Osteocyte (in vitro differentiated cells): ENCODE results near the gene ADAM15. TPM values are rescaled to one million over a fixed set of nuclear protein-coding genes. Genes with fewer than 3 reads are reported as not detected.
A peak's percentile ranks its signal among the peaks of the same experiment; 100 is the strongest.

ENCODE experiments used
- DNase-seq: peaks from one replicate; pipeline ENCODE4 v3.0.0; 2021; ENCODE audit warnings: mixed read lengths; ENCODE audit not compliant: unreplicated experiment; ENCODE audit errors: extremely low spot score
- H3K27ac Mint-ChIP-seq: one replicate; pipeline ENCODE4 v1.8.0; 2021; ENCODE audit warnings: mild to moderate bottlenecking, mixed read lengths; ENCODE audit not compliant: unreplicated experiment
- H3K27me3 Mint-ChIP-seq: one replicate; pipeline ENCODE4 v1.8.0; 2021; ENCODE audit warnings: mixed read lengths; ENCODE audit not compliant: unreplicated experiment
- H3K36me3 Mint-ChIP-seq: one replicate; pipeline ENCODE4 v1.8.0; 2021; ENCODE audit warnings: mixed read lengths; ENCODE audit not compliant: unreplicated experiment
- H3K4me1 Mint-ChIP-seq: one replicate; pipeline ENCODE4 v1.8.0; 2021; ENCODE audit warnings: mixed read lengths; ENCODE audit not compliant: unreplicated experiment
- H3K4me3 Mint-ChIP-seq: one replicate; pipeline ENCODE4 v1.8.0; 2021; ENCODE audit warnings: mild to moderate bottlenecking, moderate library complexity, mixed read lengths; ENCODE audit not compliant: unreplicated experiment
- H3K9me3 Mint-ChIP-seq: one replicate; pipeline ENCODE4 v1.8.0; 2021; ENCODE audit warnings: mixed read lengths; ENCODE audit not compliant: unreplicated experiment
- CTCF ChIP-seq: fragments of 200-600 bp; sonication (generic); IDR thresholded peaks from 2 replicates; pipeline ENCODE4 v1.5.0; 2021; ENCODE audit warnings: antibody characterized with exemption, mild to moderate bottlenecking, moderate library complexity
- total RNA-seq: library from RNA; stranded (reverse); gene quantifications from 2 replicates; pipeline ENCODE4 v1.2.1, GENCODE V29; 2021

ADAM15 gene
- total RNA-seq, 1 donor from 2014 or later: 89.4 TPM

- H3K27me3 Mint-ChIP-seq: no peaks in the 10 kb centered on the region
- no peak for DNase-seq
- no peaks in the 10 kb centered on the region for H3K9me3 Mint-ChIP-seq
- H3K4me1 Mint-ChIP-seq: peaks cover 20% of the 10 kb centered on the region
- TF ChIP-seq CTCF: no peak
- H3K36me3 Mint-ChIP-seq: peaks cover 2% of the 10 kb centered on the region
- peak overlapping the region; percentile 16 for H3K27ac Mint-ChIP-seq
- H3K4me3 Mint-ChIP-seq: no peak overlapping the region
Measured at GRCh38 chr1:155012776-155013602, 38.1 kb upstream of the ADAM15 start.

- TF ChIP-seq CTCF: no peak
- Mint-ChIP-seq H3K4me3 (no peak overlapping the region), H3K36me3 (peaks cover 2% of the 10 kb centered on the region), H3K27ac (no peak overlapping the region), H3K27me3 (no peaks in the 10 kb centered on the region), H3K4me1 (peaks cover 25% of the 10 kb centered on the region), H3K9me3 (no peaks in the 10 kb centered on the region)
- no peak for DNase-seq
Measured at GRCh38 chr1:155013632-155014031, 37.5 kb upstream of the ADAM15 start.

- H3K4me1 Mint-ChIP-seq: peaks cover 34% of the 10 kb centered on the region
- no peak overlapping the region for H3K27ac Mint-ChIP-seq
- DNase-seq: no peak
- TF ChIP-seq CTCF: no peak
- no peaks in the 10 kb centered on the region for H3K27me3 Mint-ChIP-seq
- H3K9me3 Mint-ChIP-seq: no peaks in the 10 kb centered on the region
- H3K4me3 Mint-ChIP-seq: no peak overlapping the region
- H3K36me3 Mint-ChIP-seq: no peaks in the 10 kb centered on the region
Measured at GRCh38 chr1:155014709-155015508, 36.2 kb upstream of the ADAM15 start.

- Mint-ChIP-seq H3K36me3 (no peaks in the 10 kb centered on the region), H3K9me3 (no peaks in the 10 kb centered on the region), H3K4me3 (no peak overlapping the region), H3K27me3 (no peaks in the 10 kb centered on the region), H3K4me1 (peaks cover 35% of the 10 kb centered on the region), H3K27ac (peak overlapping the region; percentile 73)
- no peak for DNase-seq
- TF ChIP-seq CTCF: no peak
Measured at GRCh38 chr1:155015527-155016230, 35.4 kb upstream of the ADAM15 start.
